Fibroblast of lung (primary cell): ENCODE measurements around the gene RUFY1.
"Not testable (repeated sequence)": the region's sequence is repeated elsewhere in the genome, so short reads cannot be mapped to it uniquely, and the experiment has no call there.

ENCODE experiments used
- EZH2 ChIP-seq: IDR thresholded peaks from 2 replicates; pipeline ENCODE4 v1.5.1; 2012; ENCODE audit warnings: low read length, control low read depth, mild to moderate bottlenecking; ENCODE audit errors: missing control alignments
- TF ChIP-seq, protein P1 (sequence below), 2 donors: IDR thresholded peaks in 1 of 2; conservative IDR thresholded peaks in 1 of 2; 1 replicate in 1 of 2; 2 replicates in 1 of 2; pipeline ENCODE4 v1.5.1; 2011 to 2012; ENCODE audit warnings: low read length in 2 of 2, control low read depth in 1 of 2, inconsistent platforms in 1 of 2, low read depth in 1 of 2, mild to moderate bottlenecking in 1 of 2

DNA sequence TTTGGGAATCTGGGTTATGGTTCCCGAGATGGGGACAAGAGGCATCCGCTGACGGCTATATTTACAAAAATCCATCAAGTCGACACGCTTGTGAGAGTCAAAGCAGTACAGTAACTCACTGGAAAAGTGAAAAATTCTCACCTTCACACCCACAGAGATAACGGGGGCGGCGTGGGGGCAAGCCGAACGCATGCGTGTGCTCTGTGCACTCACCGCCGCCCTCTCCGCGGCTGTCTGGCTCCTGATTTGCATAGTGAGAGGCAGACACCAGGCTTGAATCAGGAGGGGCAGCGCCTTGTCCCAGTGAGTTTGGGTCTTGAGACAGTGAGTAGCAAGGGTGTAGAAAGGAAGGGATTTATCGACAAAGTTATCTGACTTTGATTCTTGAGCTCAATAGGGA, 32.0 kb upstream of the RUFY1 start:
- TF ChIP-seq, protein P1, sequence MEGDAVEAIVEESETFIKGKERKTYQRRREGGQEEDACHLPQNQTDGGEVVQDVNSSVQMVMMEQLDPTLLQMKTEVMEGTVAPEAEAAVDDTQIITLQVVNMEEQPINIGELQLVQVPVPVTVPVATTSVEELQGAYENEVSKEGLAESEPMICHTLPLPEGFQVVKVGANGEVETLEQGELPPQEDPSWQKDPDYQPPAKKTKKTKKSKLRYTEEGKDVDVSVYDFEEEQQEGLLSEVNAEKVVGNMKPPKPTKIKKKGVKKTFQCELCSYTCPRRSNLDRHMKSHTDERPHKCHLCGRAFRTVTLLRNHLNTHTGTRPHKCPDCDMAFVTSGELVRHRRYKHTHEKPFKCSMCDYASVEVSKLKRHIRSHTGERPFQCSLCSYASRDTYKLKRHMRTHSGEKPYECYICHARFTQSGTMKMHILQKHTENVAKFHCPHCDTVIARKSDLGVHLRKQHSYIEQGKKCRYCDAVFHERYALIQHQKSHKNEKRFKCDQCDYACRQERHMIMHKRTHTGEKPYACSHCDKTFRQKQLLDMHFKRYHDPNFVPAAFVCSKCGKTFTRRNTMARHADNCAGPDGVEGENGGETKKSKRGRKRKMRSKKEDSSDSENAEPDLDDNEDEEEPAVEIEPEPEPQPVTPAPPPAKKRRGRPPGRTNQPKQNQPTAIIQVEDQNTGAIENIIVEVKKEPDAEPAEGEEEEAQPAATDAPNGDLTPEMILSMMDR (conservative IDR thresholded peaks at IDR 0.05 in 1 of 2, IDR thresholded peaks at IDR 0.05 in 1 of 2; ENCODE audit: low read depth in 1 of 2, low read length in 2 of 2), result not testable (repeated sequence)
- TF ChIP-seq EZH2, result not testable (repeated sequence)
